Astrocyte of the spinal cord (primary cell): ENCODE data around the gene GH2.

Source experiments
- DNase-seq: peaks from one replicate; pipeline ENCODE4 v3.0.0; 2011; ENCODE audit warnings: low read depth, low spot score
- H3K4me3 ChIP-seq: 2 replicates; pipeline ENCODE4 v1.5.1; 2011; ENCODE audit warnings: low read depth, mild to moderate bottlenecking, low read length, moderate library complexity
- CTCF ChIP-seq: IDR thresholded peaks from 2 replicates; pipeline ENCODE4 v1.5.1; 2012; ENCODE audit warnings: low read depth, mild to moderate bottlenecking, low read length, inconsistent platforms
- in situ Hi-C: cut with HindIII; loops from 2 replicates; pipeline ENCODE4 v1.10.0; 2017; ENCODE audit warnings: low sequenced_read_pairs

Gene GH2

GRCh38 chr17:63833026-63833740 is 48.6 kb downstream of the GH2 start:
- no peak overlapping the region for H3K4me3 ChIP-seq
- DNase-seq, result no peak
- in situ Hi-C loops, result no loop called here
- no peak for TF ChIP-seq CTCF

- in situ Hi-C loops, result no loop called here
- no peak overlapping the region for H3K4me3 ChIP-seq
- no peak for DNase-seq
- no peak for TF ChIP-seq CTCF
Measured at GRCh38 chr17:63832455-63832854, 49.3 kb downstream of the GH2 start.

- in situ Hi-C loops, result no loop called here
- TF ChIP-seq CTCF, result no peak
- no peak overlapping the region for H3K4me3 ChIP-seq
- no peak for DNase-seq
Measured at GRCh38 chr17:63832014-63832413, 49.7 kb downstream of the GH2 start.

GRCh38 chr17:63831505-63831904 is 50.2 kb downstream of the GH2 start:
- in situ Hi-C loops, result no loop called here
- no peak for TF ChIP-seq CTCF
- no peak overlapping the region for H3K4me3 ChIP-seq
- no peak for DNase-seq

- DNase-seq, result no peak
- TF ChIP-seq CTCF, result no peak
- in situ Hi-C loops, result no loop called here
- H3K4me3 ChIP-seq, result no peak overlapping the region
Measured at GRCh38 chr17:63830904-63831491, 50.7 kb downstream of the GH2 start.

GRCh38 chr17:63830278-63830677 is 51.5 kb downstream of the GH2 start:
- in situ Hi-C loops, result no loop called here
- H3K4me3 ChIP-seq, result no peak overlapping the region
- no peak for DNase-seq
- no peak for TF ChIP-seq CTCF
